GM21723 (cell line): Measurements from ENCODE around the gene HSPBP1.
A peak's percentile ranks its signal among the peaks of the same experiment; 100 is the strongest.

Experiments used
- ATAC-seq: cut with Tn5 transposase; IDR thresholded peaks from one replicate; pipeline ENCODE4 v1.9.1; 2021; ENCODE audit warnings: mild to moderate bottlenecking, moderate library complexity; ENCODE audit not compliant: unreplicated experiment

The HSPBP1 gene

GRCh38 chr19:55276720-55277430 is 3.0 kb downstream of the HSPBP1 start:
- peak; percentile 16 for ATAC-seq

- peak; percentile 55 for ATAC-seq
Measured at GRCh38 chr19:55275851-55276719, 3.8 kb downstream of the HSPBP1 start.

- no peak for ATAC-seq
Measured at GRCh38 chr19:55273978-55274707, 5.8 kb downstream of the HSPBP1 start.

GRCh38 chr19:55272142-55272541 is 7.8 kb downstream of the HSPBP1 start:
- no peak for ATAC-seq

GRCh38 chr19:55270172-55270942 is 9.6 kb downstream of the HSPBP1 start:
- no peak for ATAC-seq

GRCh38 chr19:55269299-55269698 is 10.6 kb downstream of the HSPBP1 start:
- no peak for ATAC-seq

- no peak for ATAC-seq
Measured at GRCh38 chr19:55266840-55267239, 13.1 kb downstream of the HSPBP1 start.

GRCh38 chr19:55266404-55266803 is 13.5 kb downstream of the HSPBP1 start:
- ATAC-seq: no peak

- ATAC-seq: no peak
Measured at GRCh38 chr19:55265723-55266386, 14.1 kb downstream of the HSPBP1 start.

- ATAC-seq: no peak
Measured at GRCh38 chr19:55265173-55265572, 14.7 kb downstream of the HSPBP1 start.

GRCh38 chr19:55264531-55264930 is 15.4 kb downstream of the HSPBP1 start:
- ATAC-seq: no peak

GRCh38 chr19:55262359-55262758 is 17.6 kb downstream of the HSPBP1 start:
- no peak for ATAC-seq

- no peak for ATAC-seq
Measured at GRCh38 chr19:55261671-55262126, 18.2 kb downstream of the HSPBP1 start.

- no peak for ATAC-seq
Measured at GRCh38 chr19:55259540-55260210, 20.2 kb downstream of the HSPBP1 start.

GRCh38 chr19:55258828-55259539 is 20.9 kb downstream of the HSPBP1 start, which contains the start of gene PPP6R1:
Gene PPP6R1 (minus strand): TSS chr19:55259017. CDS start chr19:55247103, 11,914 bp downstream.
- peak; percentile 58 for ATAC-seq

- ATAC-seq: peak; percentile 12
Measured at GRCh38 chr19:55258476-55258827, 21.5 kb downstream of the HSPBP1 start.

- ATAC-seq: no peak
Measured at GRCh38 chr19:55257461-55258420, 22.2 kb downstream of the HSPBP1 start.
